Endothelial cell (in vitro differentiated cells): Measurements from ENCODE around the gene UFD1. TPM values are rescaled to one million over a fixed set of nuclear protein-coding genes. Genes with fewer than 3 reads are reported as not detected.

Experiments
- DNase-seq: peaks from one replicate; pipeline ENCODE4 v3.0.0; 2021; ENCODE audit warnings: low spot score
- H3K27ac Mint-ChIP-seq: one replicate; pipeline ENCODE4 v1.8.0; 2021; ENCODE audit warnings: mixed read lengths, inconsistent platforms; ENCODE audit not compliant: unreplicated experiment
- H3K27me3 Mint-ChIP-seq: one replicate; pipeline ENCODE4 v1.8.0; 2021; ENCODE audit warnings: mild to moderate bottlenecking, moderate library complexity, mixed read lengths, inconsistent platforms; ENCODE audit not compliant: unreplicated experiment
- H3K36me3 Mint-ChIP-seq: one replicate; pipeline ENCODE4 v1.8.0; 2021; ENCODE audit warnings: mild to moderate bottlenecking, low read depth, mixed read lengths, inconsistent platforms; ENCODE audit not compliant: unreplicated experiment
- H3K4me1 Mint-ChIP-seq: one replicate; pipeline ENCODE4 v1.8.0; 2021; ENCODE audit warnings: mild to moderate bottlenecking, mixed read lengths, inconsistent platforms; ENCODE audit not compliant: unreplicated experiment
- H3K4me3 Mint-ChIP-seq: one replicate; pipeline ENCODE4 v1.8.0; 2021; ENCODE audit warnings: mild to moderate bottlenecking, mixed read lengths, inconsistent platforms; ENCODE audit not compliant: unreplicated experiment
- H3K9me3 Mint-ChIP-seq: one replicate; pipeline ENCODE4 v1.8.0; 2021; ENCODE audit warnings: mixed read lengths, inconsistent platforms; ENCODE audit not compliant: unreplicated experiment
- CTCF ChIP-seq: fragments of 200-600 bp; sonication (generic); IDR thresholded peaks from one replicate; pipeline ENCODE4 v1.5.0; 2021; ENCODE audit warnings: antibody characterized with exemption; ENCODE audit not compliant: unreplicated experiment
- total RNA-seq: library from RNA; stranded (reverse); fragmentation: NEBNext Ultra II Directional; extraction: Animal tissue kit (Norgen Biotek cat#: 25700); gene quantifications from one replicate; pipeline ENCODE4 v1.2.1, GENCODE V29; 2021; ENCODE audit not compliant: unreplicated experiment

The UFD1 gene
- total RNA-seq, 1 donor from 2014 or later, result 86.2 TPM

GRCh38 chr22:19510919-19511341 is 31.9 kb upstream of the UFD1 start:
- Mint-ChIP-seq H3K4me3 (no peak overlapping the region), H3K27ac (no peak overlapping the region), H3K4me1 (peaks cover 8% of the 10 kb centered on the region), H3K9me3 (no peaks in the 10 kb centered on the region), H3K36me3 (peaks cover 4% of the 10 kb centered on the region), H3K27me3 (peaks cover 1% of the 10 kb centered on the region)
- DNase-seq, result no peak
- TF ChIP-seq CTCF, result no peak

GRCh38 chr22:19509923-19510322 is 30.9 kb upstream of the UFD1 start:
- peaks cover 1% of the 10 kb centered on the region for H3K27me3 Mint-ChIP-seq

GRCh38 chr22:19509191-19509590 is 30.2 kb upstream of the UFD1 start:
- no peak for TF ChIP-seq CTCF
- Mint-ChIP-seq H3K27ac (no peak overlapping the region), H3K27me3 (peaks cover 1% of the 10 kb centered on the region), H3K9me3 (no peaks in the 10 kb centered on the region), H3K4me1 (no peaks in the 10 kb centered on the region), H3K4me3 (no peak overlapping the region), H3K36me3 (no peaks in the 10 kb centered on the region)
- DNase-seq, result no peak

More at GRCh38 chr22:19509923-19510322, 30.9 kb upstream of the UFD1 start:
- no peak for TF ChIP-seq CTCF
- no peaks in the 10 kb centered on the region for H3K4me1 Mint-ChIP-seq
- no peak for DNase-seq
- H3K27ac Mint-ChIP-seq, result no peak overlapping the region
- H3K36me3 Mint-ChIP-seq, result no peaks in the 10 kb centered on the region
- no peaks in the 10 kb centered on the region for H3K9me3 Mint-ChIP-seq
- no peak overlapping the region for H3K4me3 Mint-ChIP-seq

GRCh38 chr22:19508024-19508776 is 29.2 kb upstream of the UFD1 start:
- TF ChIP-seq CTCF, result no peak
- Mint-ChIP-seq H3K36me3 (no peaks in the 10 kb centered on the region), H3K4me3 (no peak overlapping the region), H3K27ac (no peak overlapping the region), H3K9me3 (no peaks in the 10 kb centered on the region), H3K4me1 (no peaks in the 10 kb centered on the region), H3K27me3 (peaks cover 1% of the 10 kb centered on the region)
- no peak for DNase-seq

- DNase-seq, result no peak
- H3K27me3 Mint-ChIP-seq, result peaks cover 1% of the 10 kb centered on the region
- no peak for TF ChIP-seq CTCF
- H3K27ac Mint-ChIP-seq, result no peak overlapping the region
- no peak overlapping the region for H3K4me3 Mint-ChIP-seq
- no peaks in the 10 kb centered on the region for H3K9me3 Mint-ChIP-seq
- no peaks in the 10 kb centered on the region for H3K36me3 Mint-ChIP-seq
- no peaks in the 10 kb centered on the region for H3K4me1 Mint-ChIP-seq
These were observed 28.5 kb upstream of the UFD1 start for GRCh38 chr22:19507534-19507861.
